HG02798 (cell line): Measurements from ENCODE around the gene TSTD2.

Source experiments
- ATAC-seq: cut with Tn5 transposase; IDR thresholded peaks from one replicate; pipeline ENCODE4 v1.9.1; 2021; ENCODE audit warnings: mild to moderate bottlenecking; ENCODE audit not compliant: unreplicated experiment, poor library complexity

Gene TSTD2

DNA sequence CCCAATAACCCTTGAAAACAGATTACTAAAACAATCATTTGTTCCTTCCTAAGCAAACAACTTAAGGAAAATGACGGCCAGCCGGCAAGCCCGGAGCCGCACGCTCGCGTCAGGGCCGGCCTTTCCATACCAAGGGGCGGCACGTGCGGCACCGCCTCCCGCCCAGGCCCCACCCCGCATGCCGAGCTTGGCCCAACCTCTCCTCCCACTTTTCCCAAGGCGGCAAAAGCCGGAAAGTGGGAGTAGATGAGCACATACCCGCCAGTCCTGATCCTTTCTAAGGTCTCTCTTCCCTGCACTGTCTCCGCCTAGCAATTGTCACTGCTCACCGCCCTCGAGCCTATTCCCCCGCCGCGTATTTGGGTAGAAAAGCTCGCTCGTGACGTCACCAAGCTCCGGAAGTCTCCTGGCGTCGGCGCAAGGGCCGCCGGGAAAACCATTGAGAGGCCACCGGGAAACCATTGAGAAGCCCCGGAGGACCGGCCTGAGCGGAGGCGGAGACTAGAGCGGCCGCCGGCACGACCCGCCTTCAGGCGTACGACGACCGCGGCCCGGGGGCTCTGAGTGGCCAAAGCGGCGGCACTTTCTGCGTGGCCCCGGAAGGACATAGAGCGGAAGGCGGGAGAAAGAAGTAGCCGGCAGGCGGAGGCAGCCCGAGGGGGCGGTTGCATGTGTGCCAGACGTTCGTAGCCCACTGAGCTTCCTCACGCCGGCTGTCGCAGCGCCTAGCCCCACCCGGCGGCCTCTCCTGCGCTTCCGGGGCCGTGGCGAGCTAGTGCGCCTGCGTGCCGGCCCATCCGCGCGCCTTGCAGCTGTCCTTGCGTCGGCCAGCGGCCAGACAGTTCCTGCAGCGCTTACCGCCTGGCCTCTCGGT is at the start of gene TSTD2, which contains the start of gene NCBP1:
TSTD2 (minus strand) TSS at position 384 of the 874 bp plus-strand sequence. CDS start 5,806 bp downstream, outside the sequence.
NCBP1 (plus strand) TSS at position 837 of the 874 bp plus-strand sequence. CDS start 61 bp downstream, outside the sequence.
- ATAC-seq = peak; percentile 88

DNA sequence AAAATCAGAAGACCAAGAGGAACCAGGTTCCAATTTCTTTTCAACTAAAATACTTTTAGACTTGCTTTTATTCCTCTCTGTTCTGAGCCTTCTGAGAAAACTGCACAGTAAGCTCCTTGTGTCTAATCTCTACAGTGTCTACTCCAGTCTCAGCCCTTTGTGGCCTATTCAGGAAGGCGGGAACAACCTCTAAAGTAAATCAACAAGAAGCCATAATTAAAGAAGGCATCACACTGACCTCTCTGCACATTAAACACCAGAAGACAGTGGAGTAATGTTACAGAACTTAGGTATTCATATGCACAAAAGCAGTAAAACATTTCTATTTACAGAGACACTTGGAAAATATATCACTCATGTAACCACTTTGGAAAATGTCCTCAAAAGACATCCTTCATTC is 49.1 kb upstream of the TSTD2 start:
- no peak for ATAC-seq

- ATAC-seq = peak; percentile 86
Observed at GRCh38 chr9:97675655-97676054, 42.5 kb upstream of the TSTD2 start.

DNA sequence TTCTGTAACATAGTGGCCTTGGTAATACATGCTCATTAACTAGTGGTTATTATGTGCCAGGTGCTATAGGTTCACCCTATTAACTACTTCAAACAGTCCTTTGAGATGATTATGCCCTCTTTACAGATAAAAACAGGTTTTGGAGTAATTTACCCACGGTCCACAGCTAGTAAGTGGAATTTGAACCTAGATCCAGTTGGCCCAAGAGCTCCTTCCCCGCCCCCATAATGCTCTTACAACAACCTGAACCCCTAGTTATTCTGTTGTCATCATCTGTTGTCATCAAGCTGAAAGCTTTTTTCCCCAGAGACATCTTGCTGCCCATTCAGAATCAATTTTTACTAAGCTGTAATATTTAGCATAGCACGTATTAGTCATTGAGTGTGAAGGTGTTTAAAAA is 40.8 kb upstream of the TSTD2 start:
- no peak for ATAC-seq

GRCh38 chr9:97672403-97672802 is 39.2 kb upstream of the TSTD2 start:
- no peak for ATAC-seq

DNA sequence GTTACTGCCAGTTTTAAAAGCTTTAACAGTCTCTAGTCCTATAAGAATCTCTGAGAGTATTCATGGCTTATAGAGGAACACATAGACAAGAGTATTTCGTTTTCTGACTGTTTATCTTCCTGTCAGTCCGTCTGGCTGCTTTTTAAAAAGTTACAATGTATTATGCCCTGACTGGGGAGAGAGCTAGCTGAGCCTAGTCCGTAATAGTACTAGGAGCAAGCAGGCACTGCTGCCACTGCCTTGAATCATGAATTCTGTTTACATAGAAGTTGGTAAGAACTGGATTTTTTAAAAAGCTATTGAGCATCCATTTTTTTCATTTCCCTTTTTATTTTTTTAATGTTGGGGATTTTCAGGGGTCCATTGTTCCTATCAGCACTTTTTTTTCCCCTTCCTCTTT is 37.4 kb upstream of the TSTD2 start:
- ATAC-seq = no peak

DNA sequence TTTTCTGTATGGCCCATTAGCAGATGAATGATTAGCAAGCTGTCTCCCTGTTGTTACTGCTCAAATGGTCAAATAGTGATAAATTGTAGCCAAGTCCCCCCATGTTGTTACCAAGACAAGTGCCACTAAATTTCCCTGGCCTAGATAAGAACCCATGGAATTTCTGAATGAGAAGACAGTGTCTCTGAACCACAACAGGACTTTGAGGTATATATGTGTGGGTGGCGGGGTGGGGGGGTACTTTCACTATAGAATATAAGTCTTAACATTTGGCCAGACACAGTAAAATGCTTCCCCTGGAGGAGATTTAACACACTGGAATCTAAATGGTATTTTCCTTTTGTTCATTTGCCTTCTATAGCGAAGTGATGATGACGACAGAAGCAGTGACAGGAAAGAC is 35.3 kb upstream of the TSTD2 start:
- ATAC-seq = no peak

GRCh38 chr9:97666907-97667686 is 33.9 kb upstream of the TSTD2 start:
- ATAC-seq = no peak

- no peak for ATAC-seq
Observed at GRCh38 chr9:97665742-97666141, 32.6 kb upstream of the TSTD2 start.

DNA sequence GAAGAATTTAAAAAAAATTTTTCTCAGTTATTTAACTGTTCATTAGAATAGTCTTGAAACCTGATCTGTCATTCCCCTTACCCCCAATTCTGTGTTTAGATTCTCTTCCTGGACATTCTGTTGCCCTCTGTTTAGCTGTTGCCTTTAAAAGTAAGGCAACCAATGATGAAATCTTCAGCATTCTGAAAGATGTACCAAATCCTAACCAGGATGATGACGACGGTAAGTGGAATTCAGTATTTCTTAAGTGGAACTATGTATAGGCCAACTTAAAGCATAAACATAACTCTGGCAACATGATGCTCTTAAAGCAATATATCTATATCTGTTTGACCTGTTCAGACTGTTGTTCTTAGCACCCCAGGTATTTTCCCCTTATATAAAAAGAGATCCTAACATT is 27.7 kb upstream of the TSTD2 start:
- ATAC-seq = no peak

- ATAC-seq = no peak
Observed at GRCh38 chr9:97660340-97660739, 27.2 kb upstream of the TSTD2 start.

DNA sequence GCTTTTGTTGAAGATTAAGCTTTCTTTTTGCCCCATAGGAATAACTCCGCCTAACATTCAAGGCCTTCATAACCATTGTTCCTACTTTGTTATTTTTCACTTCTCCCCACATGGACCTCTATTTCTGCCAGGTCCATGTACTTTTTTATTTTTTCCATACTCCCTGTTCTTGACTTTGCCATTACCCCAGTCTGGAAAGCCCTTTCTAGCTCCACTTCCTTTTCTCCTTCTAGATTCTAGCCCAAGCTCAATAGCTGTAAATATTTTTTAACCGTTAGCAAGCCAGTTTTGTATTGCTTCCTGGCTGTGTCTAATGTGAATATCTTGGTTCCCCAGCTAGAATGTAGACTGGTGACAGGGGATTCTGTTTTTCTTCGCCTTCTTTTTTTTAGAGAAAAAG is 26.6 kb upstream of the TSTD2 start:
- no peak for ATAC-seq

DNA sequence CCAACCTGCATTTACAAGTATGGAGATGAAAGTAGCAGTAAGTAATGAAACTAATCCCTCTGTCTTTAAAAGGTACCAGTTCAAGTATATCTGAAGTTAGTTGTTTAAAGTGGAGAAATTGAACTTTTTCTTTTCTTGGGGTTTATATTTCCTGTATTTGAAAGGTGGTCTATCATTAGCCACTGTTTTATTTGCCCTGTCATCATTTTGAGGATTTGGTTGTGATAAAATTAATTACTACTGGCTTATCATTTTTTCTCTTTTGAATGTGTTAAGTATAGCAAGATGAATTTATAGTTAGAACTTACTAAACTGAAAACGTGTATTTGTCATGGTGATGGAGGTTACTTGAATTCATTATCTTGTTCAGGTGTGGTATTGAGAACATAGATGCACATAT is 25.5 kb upstream of the TSTD2 start:
- ATAC-seq = no peak

GRCh38 chr9:97651646-97652045 is 18.5 kb upstream of the TSTD2 start:
- no peak for ATAC-seq

GRCh38 chr9:97647996-97648395 is 14.8 kb upstream of the TSTD2 start:
- ATAC-seq = no peak

DNA sequence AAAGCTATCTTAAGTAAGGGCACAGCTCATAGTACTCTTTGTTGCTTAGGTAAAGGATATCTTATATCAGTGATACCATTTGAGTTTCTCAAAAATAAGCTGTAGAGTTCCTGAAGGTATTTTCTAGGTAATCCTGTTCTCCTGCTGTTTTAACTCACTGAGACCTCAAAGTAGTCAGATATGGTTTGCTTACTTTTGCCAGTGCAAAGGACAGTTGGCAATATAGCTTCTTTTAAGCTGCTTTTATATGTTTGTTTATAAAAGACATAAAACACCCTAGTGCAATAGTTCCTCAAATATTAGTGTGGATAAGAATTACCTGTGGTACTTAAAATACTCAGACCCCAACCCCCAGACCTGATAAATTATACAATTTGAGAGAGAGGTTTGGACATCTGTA is 12.6 kb upstream of the TSTD2 start:
- no peak for ATAC-seq

GRCh38 chr9:97640325-97640724 is 7.2 kb upstream of the TSTD2 start:
- ATAC-seq = no peak

GRCh38 chr9:97638666-97639065 is 5.5 kb upstream of the TSTD2 start:
- no peak for ATAC-seq

- no peak for ATAC-seq
Observed at GRCh38 chr9:97636903-97637302, 3.7 kb upstream of the TSTD2 start.

DNA sequence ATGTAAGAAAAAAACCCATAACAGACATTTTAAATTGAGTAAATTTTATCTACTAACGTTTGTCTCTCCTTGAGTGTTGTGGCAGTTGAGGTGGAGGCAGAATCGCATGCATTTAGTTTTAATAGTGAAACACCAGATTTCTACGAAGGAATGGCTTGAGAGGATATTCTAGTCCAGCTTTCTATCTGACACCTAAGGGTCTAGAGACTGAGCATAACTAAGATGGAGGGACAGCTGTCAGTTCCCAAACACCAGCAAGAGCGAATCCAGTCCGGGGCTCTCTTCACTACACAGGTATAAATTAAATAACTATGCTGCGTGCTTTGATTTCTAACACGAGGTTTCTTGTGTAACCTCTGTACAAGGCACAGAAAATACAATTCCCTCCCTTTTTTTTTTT is 1.9 kb upstream of the TSTD2 start:
- no peak for ATAC-seq

- ATAC-seq = peak; percentile 0
Observed at GRCh38 chr9:97633859-97634490, 807 bp upstream of the TSTD2 start.
